ENCODE measurements around the gene PLCL2.
"Not testable (repeated sequence)": the region's sequence is repeated elsewhere in the genome, so short reads cannot be mapped to it uniquely, and the experiment has no call there.

PLCL2 gene

DNA sequence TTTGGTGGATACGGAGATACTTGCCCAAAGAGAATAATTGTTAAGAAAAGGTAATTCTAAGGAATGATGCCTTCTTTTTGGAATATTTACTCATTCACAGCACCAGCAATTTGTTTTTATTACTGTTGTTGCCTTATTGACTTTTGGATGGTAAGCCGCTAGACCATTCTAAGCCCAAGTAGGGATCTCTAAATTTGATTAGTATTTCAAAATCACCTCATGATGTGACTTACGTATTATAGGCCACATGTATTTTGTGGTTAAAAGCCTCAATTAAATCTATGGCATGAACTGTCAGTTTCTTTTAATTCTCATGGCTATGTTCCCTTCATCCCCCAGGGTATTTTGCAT, 94.1 kb downstream of the PLCL2 start:
- Histone ChIP-seq H3K9ac (ENCODE audit: low read length) (no peak overlapping the region), H3K4me3 (ENCODE audit: insufficient read depth, low read length, poor library complexity, severe bottlenecking) (no peak overlapping the region), H3K27me3 (ENCODE audit: low read length) (no peaks in the 10 kb centered on the region), H3K36me3 (ENCODE audit: low read length) (no peaks in the 10 kb centered on the region), H3K9me2 (replicated peaks; ENCODE audit: insufficient read depth, low read length) (no peaks in the 10 kb centered on the region), H3F3A (ENCODE audit: insufficient read depth) (no peaks in the 10 kb centered on the region), H4K20me1 (ENCODE audit: low read depth, low read length) (no peaks in the 10 kb centered on the region), H3K4me2 (ENCODE audit: low read depth, low read length, poor library complexity, severe bottlenecking) (no peak overlapping the region), H3K27ac (ENCODE audit: low read depth, low read length) (no peak overlapping the region), H3K9me3 (ENCODE audit: insufficient read depth, low read length) (no peaks in the 10 kb centered on the region), H3K79me2 (ENCODE audit: insufficient read depth, low read length) (no peaks in the 10 kb centered on the region), H2AFZ (ENCODE audit: low read depth, low read length, severe bottlenecking) (no peak overlapping the region)
- TF ChIP-seq CTCF (IDR thresholded peaks at IDR 0.05; ENCODE audit: insufficient read depth, low read length, poor library complexity, severe bottlenecking) (no peak), EZH2phosphoT487 (conservative IDR thresholded peaks at IDR 0.05; ENCODE audit: low read length) (no peak)

GRCh38 chr3:16979769-16980515, 95.2 kb downstream of the PLCL2 start:
- not testable (repeated sequence) for H3K4me3 ChIP-seq (ENCODE audit: insufficient read depth, low read length, poor library complexity, severe bottlenecking); H4K20me1 ChIP-seq (ENCODE audit: low read depth, low read length); H3F3A ChIP-seq (ENCODE audit: insufficient read depth); H3K27ac ChIP-seq (ENCODE audit: low read depth, low read length); H3K9me2 ChIP-seq (replicated peaks; ENCODE audit: insufficient read depth, low read length); H3K9me3 ChIP-seq (ENCODE audit: insufficient read depth, low read length); H3K36me3 ChIP-seq (ENCODE audit: low read length); H2AFZ ChIP-seq (ENCODE audit: low read depth, low read length, severe bottlenecking); H3K9ac ChIP-seq (ENCODE audit: low read length); H3K4me2 ChIP-seq (ENCODE audit: low read depth, low read length, poor library complexity, severe bottlenecking); H3K27me3 ChIP-seq (ENCODE audit: low read length); H3K79me2 ChIP-seq (ENCODE audit: insufficient read depth, low read length)

DNA sequence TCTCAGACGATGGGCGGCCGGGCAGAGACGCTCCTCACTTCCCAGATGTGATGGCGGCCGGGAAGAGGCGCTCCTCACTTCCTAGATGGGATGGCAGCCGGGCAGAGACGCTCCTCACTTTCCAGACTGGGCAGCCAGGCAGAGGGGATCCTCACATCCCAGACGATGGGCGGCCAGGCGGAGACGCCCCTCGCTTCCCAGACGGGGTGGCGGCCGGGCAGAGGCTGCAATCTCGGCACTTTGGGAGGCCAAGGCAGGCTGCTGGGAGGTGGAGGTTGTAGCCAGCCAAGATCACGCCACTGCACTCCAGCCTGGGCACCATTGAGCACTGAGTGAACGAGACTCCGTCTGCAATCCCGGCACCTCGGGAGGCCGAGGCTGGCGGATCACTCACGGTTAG, 95.8 kb downstream of the PLCL2 start:
- H3K79me2 ChIP-seq (ENCODE audit: insufficient read depth, low read length); H3K27me3 ChIP-seq (ENCODE audit: low read length); H3K27ac ChIP-seq (ENCODE audit: low read depth, low read length); H2AFZ ChIP-seq (ENCODE audit: low read depth, low read length, severe bottlenecking); H3K4me3 ChIP-seq (ENCODE audit: insufficient read depth, low read length, poor library complexity, severe bottlenecking); H3K4me2 ChIP-seq (ENCODE audit: low read depth, low read length, poor library complexity, severe bottlenecking); H3K9me3 ChIP-seq (ENCODE audit: insufficient read depth, low read length); H3K9ac ChIP-seq (ENCODE audit: low read length); H3K36me3 ChIP-seq (ENCODE audit: low read length); H3F3A ChIP-seq (ENCODE audit: insufficient read depth); H4K20me1 ChIP-seq (ENCODE audit: low read depth, low read length); H3K9me2 ChIP-seq (replicated peaks; ENCODE audit: insufficient read depth, low read length): not testable (repeated sequence)

DNA sequence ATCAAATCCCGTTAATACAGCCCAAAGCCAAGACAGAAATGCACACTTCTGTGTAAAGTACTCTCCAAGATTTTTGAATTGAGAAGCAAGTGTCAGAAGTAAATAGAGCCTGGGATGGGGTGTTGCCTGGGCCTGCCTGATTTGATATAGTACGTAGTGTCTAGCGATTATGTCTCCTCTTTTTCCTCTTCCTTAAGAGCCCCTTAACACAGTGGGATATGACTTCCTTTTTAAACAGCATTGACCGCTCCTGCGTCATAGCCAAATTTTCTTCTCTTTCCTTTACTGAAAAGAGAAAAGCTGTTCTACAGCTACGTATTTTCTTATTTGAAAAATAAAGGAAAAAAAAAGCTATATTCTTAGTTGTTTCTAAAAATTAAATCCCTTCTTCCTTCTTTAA, 97.7 kb downstream of the PLCL2 start:
- no peaks in the 10 kb centered on the region for H3F3A ChIP-seq (ENCODE audit: insufficient read depth)
- H4K20me1 ChIP-seq (ENCODE audit: low read depth, low read length): 0 out of 2 replicates have a peak, but pooled peaks cover 4% of the 10 kb centered on the region
- no peak overlapping the region for H3K4me2 ChIP-seq (ENCODE audit: low read depth, low read length, poor library complexity, severe bottlenecking)
- H3K79me2 ChIP-seq (ENCODE audit: insufficient read depth, low read length): no peaks in the 10 kb centered on the region
- no peak overlapping the region for H3K4me3 ChIP-seq (ENCODE audit: insufficient read depth, low read length, poor library complexity, severe bottlenecking)
- TF ChIP-seq EZH2phosphoT487 (conservative IDR thresholded peaks at IDR 0.05; ENCODE audit: low read length) (no peak), CTCF (IDR thresholded peaks at IDR 0.05; ENCODE audit: insufficient read depth, low read length, poor library complexity, severe bottlenecking) (no peak)
- H2AFZ ChIP-seq (ENCODE audit: low read depth, low read length, severe bottlenecking): no peak overlapping the region
- H3K27me3 ChIP-seq (ENCODE audit: low read length): no peaks in the 10 kb centered on the region
- H3K9me2 ChIP-seq (replicated peaks; ENCODE audit: insufficient read depth, low read length): no peaks in the 10 kb centered on the region
- H3K9ac ChIP-seq (ENCODE audit: low read length): no peak overlapping the region
- H3K9me3 ChIP-seq (ENCODE audit: insufficient read depth, low read length): no peaks in the 10 kb centered on the region
- no peaks in the 10 kb centered on the region for H3K36me3 ChIP-seq (ENCODE audit: low read length)
- H3K27ac ChIP-seq (ENCODE audit: low read depth, low read length): no peak overlapping the region

All from SU-DHL-6 (cell line).